ENCODE results near the gene OTUD1.
"Not testable (repeated sequence)": the region's sequence is repeated elsewhere in the genome, so short reads cannot be mapped to it uniquely, and the experiment has no call there.

Gene OTUD1

DNA sequence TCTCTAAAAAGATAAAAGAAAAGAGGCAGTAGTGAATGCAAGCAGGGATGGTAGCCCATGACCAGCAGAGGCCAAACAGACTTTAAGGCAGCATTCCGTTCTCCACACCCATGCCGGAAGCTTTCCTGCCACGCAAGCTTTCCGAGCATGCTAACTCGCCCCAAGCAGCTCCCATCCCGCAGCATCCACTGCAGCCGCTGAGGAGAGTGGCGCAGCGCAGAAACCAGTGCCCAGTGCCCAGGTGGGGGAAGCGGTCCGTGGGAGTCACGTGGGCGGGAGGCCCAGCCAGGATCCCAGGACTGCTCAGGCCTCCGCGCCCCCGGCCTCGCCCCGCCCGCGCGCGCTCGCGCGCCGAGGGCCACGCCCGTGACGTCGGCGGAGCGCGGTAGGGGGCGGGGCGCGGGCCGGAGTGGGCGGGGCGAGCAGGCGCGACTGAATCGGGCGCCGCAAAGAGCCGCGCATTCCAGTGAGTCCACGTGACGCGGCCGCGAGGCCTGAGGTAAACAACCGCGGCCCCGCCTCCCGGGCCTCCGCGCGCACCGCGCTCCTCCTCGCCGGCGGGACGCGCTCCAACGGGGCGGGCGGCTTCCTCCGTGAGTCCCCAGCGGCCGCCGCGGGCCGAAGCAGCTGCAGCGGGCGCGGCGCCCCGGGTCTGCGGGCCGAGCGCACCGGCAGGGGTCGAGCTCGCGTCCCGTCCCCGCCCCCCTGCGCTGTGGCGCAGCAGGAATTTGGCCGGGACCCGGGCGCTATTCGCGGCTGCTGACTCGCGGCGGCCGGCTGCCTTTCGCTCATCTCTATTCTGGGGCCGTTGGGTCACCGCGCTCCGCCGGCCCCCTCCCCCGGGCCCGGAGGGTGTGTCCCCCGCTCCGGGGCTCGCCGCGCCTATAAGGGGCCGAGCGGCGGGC, at the start of gene OTUD1:
TSS of gene OTUD1 (plus strand) at position 529 of the 905 bp plus-strand sequence. CDS start 383 bp downstream, outside the sequence.
- DNase-seq = peak; percentile 56

GRCh38 chr10:23390408-23390807, 48.5 kb upstream of the OTUD1 start:
- not testable (repeated sequence) for DNase-seq

DNA sequence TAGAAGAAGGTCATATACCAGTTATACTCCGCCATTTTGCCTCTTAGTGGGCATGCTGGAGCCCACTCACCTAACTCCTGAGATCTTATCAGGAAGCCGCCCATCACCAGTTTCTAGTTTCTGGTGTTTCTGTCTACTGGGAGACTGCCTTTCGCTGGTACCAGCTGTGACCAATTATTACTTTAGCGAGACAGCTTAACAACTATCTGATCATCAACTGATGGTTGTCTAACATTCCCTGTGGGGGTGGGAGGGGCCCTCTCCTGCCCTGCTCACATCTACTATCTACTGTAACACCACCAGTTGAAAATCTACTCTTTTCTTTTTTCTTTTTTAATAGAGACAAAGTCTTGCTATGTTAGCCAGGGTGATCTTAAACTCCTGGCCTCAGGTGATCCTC, 48.1 kb upstream of the OTUD1 start:
- no peak for DNase-seq

- DNase-seq = no peak
Measured at GRCh38 chr10:23391821-23392220, 47.1 kb upstream of the OTUD1 start.

- no peak for DNase-seq
Measured at GRCh38 chr10:23395017-23395416, 43.9 kb upstream of the OTUD1 start.

GRCh38 chr10:23396695-23397094, 42.2 kb upstream of the OTUD1 start:
- no peak for DNase-seq

GRCh38 chr10:23399701-23400144, 39.2 kb upstream of the OTUD1 start:
- no peak for DNase-seq

- no peak for DNase-seq
Measured at GRCh38 chr10:23402856-23403255, 36.0 kb upstream of the OTUD1 start.

- DNase-seq = no peak
Measured at GRCh38 chr10:23403278-23403677, 35.6 kb upstream of the OTUD1 start.

- DNase-seq = no peak
Measured at GRCh38 chr10:23403719-23404118, 35.2 kb upstream of the OTUD1 start.

DNA sequence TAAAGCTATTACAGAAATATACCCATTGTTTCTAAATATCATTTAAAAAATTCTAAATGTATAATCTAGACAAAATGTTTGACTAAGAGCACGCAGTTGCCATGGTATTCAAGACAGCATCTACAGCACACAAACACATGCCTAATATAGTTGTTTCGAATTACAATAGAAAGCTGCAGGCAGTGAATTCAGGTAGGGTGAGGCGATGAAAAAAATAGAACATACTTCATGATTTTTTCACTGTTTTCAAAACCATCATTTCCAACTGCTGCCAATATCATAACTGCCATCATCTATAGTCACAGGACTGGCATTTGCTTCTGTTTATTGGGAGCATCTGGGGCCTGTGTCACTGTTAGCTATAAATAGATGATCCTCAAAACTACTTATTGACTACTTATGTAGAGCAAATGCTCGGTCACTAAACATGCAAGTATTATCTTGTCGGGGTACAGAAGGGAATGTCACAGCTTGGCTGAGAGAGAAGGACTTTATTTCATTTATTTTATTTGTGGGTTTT, 34.4 kb upstream of the OTUD1 start:
- DNase-seq = no peak

DNA sequence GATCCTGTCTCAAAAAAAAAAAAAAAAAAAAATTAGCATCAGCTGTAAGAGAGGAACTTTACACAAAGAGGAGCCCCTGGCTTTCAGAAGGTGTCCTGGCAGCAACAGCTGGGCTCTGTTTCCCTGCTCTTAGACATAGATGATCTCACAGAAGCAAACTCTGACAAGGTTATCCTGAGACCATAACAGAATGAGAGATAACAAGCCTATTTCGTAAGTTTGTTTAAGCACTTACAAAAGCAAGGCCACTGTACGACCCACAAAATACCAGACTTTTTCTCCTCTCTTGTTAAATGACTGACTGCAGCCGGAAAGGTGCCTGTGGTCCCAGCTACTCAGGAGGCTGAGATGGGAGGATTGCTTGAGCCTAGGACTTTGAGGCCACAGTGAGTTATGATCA, 33.3 kb upstream of the OTUD1 start:
- no peak for DNase-seq

DNA sequence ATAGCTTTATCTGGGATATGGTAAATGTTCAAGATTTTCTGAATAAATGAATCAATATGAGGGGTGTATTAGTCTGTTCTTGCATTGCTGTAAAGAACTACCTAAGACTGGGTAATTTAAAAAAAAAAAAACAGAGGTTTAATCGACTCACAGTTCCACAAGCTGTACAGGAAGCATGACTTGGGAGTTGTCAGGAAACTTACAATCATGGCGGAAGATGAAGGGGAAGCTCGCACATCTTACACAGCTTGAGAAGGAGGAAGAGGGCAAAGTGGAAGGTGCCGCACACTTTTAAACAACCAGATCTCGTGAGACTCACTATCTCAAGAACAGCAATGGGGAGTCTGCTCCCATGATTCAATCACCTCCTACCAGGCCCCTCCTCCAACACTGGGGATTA, 32.5 kb upstream of the OTUD1 start:
- DNase-seq = no peak

DNA sequence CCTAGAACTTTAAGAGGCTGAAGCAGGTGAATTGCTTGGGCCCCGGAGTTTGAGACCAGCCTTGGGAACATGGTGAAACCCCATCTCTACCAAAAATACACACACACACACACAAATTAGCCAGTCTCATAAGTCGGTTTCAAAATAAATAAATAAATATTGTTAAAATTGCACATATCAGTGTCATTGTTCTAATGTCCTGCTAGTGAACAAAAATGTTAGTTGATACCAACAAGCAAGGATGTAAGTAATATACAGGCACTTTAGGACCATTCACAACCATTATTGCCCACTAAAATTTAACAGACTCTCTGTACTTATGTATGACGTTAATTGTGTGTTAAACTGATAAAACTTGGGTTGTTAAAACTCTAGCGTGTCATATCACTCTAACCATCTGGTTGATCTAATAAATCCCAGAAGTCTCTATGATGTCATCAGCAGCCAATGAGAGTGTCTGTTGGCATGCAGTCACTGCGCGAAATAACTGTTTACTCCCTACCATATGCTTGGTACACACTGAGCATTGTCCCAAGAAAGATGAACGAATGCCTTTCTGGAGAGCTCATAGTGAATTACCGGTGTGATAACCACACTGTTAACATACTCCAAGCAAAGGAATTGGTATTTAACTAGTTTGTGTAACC, 30.4 kb upstream of the OTUD1 start:
- DNase-seq = no peak

DNA sequence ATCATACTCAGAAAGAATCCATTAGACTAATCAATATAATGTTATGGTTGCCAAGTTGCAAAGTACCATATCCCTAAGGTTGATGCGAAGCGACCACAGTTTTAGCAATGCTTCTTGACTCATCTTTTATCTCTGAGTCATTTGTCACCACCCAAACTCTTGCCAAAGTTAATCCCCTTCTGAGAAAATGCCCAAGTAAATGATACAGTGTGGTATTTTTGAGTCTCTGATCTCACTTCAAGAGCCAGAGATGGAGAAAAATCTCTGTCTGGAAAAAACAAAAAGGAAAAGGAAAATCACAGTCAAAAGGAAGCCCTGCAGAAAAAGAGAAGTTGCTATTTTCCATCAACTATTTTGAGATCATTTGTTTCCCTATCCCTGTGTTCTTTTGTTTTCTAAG, 26.7 kb upstream of the OTUD1 start:
- DNase-seq = no peak

DNA sequence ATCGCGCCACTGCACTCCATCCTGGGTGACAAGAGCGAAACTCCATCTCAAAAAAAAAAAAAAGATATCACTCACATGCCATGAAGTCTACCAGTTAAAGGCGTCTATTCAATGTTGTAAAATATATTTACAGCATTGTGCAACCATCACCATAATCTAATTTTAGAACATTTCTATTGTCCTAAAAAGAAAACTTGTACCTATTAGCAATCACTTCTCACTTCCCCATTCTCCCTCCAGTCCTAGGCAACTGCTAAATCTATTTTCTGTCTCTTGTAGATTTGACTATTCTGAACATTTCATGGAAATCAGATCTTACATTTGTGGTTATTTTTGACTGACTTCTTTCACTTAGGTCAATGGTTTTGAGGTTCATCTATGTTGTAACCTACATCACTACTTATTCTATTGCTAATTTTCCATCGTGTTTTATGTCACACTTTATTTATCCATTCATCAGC, 25.2 kb upstream of the OTUD1 start:
- DNase-seq = no peak

DNA sequence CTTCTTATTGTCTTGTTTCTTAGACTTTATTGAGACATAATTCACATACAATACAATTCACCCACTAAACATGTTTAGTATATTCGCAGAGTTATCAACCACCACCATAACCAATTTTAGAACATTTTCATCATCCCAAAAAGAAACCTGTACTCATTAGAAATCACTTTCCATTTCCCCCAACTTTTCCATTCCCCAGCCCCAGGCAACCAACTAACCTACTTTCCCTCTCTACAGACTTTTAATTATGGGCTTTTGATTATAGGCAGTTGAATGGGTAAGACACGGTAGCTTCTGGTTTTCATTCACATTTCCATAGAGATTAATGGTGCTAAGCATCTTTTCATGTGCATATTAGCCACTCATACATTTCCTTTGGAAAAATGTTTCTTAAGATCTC, 24.2 kb upstream of the OTUD1 start:
- no peak for DNase-seq

DNA sequence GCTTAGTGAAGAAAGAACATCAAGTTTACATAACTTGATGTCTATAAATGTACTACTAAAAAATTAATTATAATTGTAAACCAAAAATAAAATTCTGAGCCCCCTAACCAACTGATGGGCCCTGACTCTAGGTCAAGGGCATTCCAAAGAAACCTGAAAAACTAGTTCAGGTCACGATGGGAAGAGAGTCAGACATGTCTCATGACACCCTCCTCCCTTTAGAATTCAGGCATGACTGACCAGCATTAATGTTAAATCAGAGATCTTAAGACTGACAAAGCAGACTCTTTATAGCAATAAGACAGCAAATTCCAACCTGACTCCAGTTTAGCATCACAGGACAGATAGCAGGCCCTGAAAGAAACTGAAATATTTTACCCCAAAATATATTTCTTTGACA, 21.6 kb upstream of the OTUD1 start:
- no peak for DNase-seq

DNA sequence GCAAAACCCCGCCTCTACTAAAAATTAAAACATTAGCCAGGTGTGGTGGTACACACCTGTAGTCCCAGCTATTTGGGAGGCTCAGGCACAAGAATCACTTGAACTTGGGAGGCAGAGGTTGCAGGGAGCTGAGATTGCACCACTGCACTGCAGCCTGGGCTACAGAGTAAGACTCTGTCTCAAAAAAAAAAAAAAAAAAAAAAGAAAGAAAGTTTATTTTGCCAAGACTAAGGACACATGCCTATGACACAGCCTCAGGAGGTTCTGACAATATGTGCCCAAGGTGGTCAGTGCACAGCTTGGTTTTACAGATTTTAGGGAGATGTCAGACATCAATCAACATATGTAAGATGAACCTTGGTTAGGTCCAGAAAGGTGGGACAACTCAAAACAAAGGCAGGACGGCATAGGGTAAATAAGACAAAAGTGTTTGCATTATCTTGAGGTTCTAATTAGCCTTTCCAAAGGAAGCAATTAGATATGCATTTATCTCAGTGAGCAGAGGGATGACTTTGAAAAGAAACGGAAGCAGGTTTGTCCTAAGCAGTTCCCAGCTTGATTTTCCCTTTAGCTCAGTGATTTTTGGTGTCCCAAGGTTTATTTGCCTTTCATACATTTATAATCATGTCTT, 20.7 kb upstream of the OTUD1 start:
- DNase-seq = no peak

DNA sequence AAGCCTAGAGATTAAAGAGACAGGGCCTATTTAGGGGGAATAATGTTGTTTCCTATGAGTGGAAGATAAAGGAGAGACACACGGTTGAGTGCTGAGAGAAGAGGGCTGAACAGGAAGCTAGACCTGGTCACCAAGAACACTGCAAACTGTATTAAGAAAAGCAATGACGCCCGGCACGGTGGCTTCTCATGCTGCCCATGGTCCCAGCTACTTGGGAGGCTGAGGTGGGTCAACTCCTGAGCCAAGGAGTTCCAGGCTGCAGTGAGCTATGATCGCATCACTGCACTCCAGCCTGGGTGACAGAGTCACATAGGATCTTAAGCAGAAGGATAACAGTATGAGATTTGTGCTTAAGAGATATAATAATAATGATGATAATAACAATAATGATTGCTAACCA, 19.7 kb upstream of the OTUD1 start:
- no peak for DNase-seq

DNA sequence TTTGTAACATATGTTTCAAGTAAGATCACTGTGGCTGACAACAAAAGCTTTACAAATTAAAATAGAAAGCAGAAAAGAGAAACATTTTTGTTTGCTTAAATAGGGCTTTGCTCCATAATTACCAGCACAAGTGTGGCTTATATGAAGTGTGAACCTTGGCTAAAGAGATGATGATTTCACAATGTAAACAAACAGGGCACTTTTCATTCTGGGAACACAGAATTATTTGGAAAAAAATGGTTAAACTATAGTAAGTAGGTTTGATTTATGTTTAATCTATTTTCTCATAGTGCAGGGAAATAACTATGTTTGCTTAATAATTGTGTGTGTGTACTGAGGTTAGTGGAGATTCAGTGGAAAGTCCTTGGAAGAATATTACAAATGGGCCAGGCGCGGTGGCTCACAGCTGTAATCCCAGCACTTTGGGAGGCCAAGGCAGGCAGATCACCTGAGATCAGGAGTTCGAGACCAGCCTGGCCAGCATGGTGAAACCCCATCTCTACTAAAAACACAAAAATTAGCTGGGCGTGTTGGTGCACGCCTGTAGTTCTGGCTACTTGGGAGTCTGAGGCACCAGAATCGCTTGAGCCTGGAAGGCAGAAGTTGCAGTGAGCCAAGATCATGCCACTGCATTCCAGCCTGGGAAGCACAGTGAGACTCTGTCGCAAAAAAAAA, 19.1 kb upstream of the OTUD1 start:
- DNase-seq = no peak

GRCh38 chr10:23421397-23421796, 17.5 kb upstream of the OTUD1 start:
- DNase-seq = no peak

DNA sequence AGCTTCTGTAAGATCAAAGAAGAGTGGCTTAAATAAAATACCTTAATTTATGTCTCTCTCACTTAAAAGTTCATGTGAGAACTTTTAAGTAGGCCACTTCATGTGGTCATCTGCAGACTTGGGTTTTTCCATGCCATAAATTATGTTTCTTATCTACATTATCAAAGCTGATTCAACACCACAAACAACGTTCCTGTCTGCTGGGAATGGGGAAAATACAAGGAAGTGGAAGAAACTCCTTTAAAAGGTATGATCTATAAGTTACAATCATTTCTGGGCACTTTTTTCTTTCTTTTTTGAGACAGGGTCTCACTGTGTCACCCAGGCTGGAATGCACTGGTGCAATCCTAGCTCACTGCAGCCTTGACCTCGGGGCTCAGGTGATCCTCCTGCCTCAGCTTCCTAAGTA, 16.9 kb upstream of the OTUD1 start:
- DNase-seq = no peak
